Measurements from ENCODE around the gene CHCHD3.
"Not testable (repeated sequence)": the region's sequence is repeated elsewhere in the genome, so short reads cannot be mapped to it uniquely, and the experiment has no call there.

The CHCHD3 gene

DNA sequence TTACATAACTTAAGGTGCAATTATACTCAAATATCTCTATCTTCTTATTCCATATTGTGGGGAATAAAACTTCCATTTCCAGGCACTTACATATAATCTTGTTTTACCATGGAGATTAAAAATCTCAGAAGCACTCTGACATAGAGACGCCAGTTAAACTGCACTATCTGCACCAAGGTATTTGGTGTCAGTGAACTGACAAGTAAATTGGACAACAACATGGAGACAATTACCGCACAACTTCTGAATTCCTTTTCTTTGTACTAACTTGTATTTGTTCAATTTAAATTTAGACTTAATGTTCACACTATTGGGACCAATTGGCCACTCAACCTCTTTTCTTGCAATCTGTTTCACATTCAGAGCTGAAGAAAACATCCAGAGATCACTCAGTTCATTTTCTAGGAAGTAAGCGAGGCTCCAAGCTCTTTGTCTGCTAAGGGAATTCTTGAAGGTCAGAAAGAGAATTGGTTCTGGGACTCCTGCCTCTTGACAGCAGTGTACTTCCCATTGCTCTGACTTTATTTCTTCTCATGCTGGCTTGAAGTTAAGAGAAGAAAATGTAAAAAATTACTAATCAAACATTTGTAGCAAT lies 184.7 kb downstream of the CHCHD3 start:
- DNase-seq, result no peak

DNA sequence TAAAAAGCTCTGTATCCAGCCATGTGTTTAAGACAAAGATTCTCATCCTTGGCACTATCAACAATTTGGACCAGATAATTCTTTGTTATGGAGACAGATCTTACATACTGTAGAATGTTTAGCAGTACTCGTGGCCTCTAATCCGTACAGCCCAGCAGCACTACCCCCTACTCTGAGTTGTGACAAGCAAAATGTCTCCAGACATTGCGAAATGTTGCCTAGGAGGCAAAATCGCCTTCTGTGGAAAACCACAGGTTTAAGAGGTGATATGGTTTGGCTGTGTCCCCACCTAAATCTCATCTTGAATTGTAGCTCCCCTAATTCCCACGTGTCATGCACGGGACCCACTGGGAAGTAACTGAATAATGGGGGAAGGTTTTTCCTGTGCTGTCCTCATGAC lies 186.7 kb downstream of the CHCHD3 start:
- no peak for DNase-seq

DNA sequence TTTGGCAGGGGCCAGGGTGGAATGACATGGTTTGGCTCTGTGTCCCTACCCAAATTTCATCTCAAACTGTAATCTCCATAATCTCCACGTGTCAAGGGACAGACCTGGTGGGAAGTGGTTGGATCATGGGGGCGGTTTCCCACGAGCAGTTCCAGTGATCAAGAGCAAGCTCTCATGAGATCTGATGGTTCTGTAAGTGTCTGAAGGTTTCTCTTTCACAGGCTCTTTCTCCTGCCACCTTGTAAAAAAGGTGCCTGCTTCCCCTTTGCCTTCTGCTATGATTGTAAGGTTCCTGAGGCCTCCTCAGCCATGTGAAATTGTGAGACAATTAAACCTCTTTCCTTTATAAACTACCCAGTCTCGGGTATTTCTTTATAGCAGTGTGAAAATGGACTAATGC lies 188.3 kb downstream of the CHCHD3 start:
- no peak for DNase-seq

DNA sequence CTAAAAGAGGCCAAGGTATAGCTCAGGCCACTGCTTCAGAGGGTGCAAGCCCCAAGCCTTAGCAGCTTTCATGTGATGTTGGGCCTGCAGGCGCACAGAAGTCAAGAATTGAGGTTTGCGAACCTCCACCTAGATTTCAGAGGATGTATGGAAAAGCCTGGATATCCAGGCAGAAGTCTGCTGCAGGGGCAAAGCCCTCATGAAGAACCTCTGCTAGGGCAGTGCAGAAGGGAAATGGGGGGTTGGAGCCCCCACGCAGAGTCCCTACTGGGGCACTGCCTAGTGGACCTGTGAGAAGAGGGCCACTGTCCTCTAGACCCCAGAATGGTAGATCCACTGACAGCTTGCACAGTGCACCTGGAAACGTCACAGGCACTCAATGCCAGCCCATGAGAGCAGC lies 189.1 kb downstream of the CHCHD3 start:
- DNase-seq, result not testable (repeated sequence)

DNA sequence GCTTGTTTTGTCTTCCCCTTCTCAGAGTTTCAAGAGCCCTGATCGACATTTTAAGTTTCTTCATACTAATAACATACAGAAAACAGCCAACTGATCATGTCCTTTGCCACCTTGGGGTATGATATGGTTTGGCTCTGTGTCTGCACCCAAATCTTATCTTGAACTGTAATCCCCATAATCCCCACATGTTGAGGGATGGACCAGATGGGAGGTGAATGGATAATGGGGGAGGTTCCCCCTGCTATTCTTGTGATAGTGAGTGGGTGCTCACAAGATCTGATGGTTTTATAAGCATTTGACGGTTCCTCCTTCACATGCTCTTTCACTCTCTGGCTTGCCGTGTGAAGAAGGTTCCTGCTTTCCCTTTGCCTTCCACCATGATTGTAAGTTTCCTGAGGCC lies 190.3 kb downstream of the CHCHD3 start:
- DNase-seq, result no peak

DNA sequence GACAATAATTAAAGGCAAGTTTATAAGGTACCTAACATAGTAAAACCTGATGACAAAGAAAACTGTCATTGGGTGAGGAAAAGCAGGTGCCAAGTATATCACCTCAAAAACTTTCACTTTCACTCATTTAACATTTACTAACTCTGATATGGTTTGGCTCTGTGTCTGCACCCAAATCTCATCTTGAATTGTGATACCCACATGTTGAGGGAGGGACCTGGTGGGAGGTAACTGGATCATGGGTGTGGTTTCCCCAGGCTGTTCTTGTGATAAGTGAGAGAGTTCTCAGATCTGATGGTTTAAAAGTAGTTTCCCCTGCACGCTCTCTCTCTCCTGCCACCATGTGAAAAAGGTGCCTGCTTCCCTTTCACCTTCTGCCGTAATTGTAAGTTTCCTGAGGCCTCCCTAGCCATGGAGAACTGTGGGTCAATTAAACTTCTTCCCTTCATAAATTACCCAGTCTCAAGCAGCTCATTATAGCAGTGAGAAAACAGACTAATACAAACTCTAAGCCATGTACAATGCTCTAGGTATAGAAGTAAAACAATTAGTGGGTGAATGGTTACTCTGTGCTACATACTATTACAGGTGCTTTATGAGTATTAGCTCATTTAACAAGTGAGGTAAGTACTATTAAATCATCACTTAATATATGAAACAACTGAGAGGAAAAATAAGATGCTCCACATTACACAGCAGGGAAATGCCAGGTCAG lies 199.0 kb downstream of the CHCHD3 start:
- no peak for DNase-seq

DNA sequence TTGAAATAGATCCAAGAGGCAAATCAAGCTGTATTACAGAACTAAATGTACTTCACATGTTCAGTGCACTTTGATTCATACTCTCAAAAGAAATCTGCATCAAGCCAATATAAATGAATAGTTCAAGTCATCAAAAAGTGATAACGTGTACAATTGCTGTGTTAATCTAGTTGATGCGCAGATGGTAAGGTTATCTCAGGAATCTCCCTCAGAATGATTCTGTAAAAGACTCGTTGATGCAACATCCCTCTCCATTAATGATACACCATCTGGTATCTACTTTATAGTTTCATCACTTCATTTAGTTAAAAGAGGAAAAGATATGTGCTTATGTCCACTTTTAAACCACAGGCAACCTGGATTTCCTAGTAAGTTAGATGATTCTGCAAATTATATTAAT lies 200.6 kb downstream of the CHCHD3 start:
- DNase-seq, result no peak

DNA sequence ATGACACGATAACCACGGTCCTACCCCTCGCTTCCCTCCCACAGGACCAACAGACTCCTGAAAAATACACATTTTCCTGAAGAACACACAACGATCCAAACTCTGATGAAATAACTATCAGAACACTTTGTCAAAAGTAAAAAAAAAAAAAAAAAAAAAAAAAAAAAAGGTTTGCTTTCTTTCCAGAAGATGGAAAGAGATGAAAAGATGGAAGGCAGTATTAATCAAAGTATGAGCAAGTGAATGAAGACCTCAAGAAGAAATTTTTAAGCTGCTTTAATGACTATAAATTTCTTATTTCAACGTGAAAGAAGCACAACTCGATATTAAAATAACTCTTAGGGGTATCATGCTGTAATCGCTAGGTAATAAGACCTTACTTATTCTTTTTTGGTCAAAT lies 202.3 kb downstream of the CHCHD3 start:
- no peak for DNase-seq

DNA sequence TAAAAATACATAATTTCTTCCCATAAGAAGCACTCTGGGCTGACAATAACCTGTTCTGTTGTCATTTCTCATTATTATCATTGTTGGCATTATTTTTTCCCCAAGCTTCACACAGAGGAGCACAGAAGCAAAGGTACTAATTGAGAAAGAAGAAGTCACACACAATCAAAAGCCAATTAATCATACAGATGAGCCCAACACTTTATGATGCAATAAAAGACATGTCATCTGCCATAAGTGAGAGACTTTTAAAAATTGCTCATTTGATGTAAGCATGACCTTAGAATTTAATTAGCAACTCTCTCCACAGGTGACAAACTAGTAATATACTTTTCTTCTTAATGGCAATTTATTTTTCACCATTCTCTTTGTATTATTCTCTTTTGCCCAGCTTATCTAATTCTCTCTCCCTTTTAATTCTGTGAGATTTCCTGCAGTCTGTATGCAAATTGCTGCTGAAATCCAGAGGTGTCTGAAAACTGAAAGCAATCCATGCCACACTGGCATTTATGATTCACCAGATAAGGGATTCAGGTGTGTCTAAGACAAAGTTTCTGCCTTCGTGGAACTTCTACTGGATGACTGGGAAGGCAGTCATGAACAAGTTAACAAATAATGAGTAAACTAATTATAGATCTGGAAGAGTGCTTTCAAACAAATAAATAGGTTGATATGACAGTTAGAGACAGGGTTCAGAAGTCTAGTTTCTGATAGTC lies 203.5 kb downstream of the CHCHD3 start:
- peak in 1 of 3 experiments; percentile 55 for DNase-seq

DNA sequence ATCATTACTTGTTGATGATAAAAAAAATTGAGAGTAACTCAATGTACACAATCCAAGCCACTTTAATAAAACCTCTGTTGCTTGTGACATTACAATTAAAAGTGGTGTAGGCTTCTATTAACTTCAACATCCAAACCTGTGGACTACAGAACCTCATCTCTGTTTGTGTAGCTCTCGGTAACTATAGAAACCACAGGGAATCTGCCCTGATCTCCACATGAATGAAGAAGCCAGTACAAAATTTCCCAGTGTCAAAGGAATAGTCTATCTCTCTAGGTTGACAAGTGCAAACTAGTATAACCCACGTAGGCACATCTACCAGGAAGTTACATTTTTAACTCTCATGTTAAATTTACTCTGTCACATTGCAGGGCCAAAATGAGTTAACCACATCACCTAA lies 204.3 kb downstream of the CHCHD3 start:
- peak in 2 of 3 experiments; percentile 17 to 67 for DNase-seq

DNA sequence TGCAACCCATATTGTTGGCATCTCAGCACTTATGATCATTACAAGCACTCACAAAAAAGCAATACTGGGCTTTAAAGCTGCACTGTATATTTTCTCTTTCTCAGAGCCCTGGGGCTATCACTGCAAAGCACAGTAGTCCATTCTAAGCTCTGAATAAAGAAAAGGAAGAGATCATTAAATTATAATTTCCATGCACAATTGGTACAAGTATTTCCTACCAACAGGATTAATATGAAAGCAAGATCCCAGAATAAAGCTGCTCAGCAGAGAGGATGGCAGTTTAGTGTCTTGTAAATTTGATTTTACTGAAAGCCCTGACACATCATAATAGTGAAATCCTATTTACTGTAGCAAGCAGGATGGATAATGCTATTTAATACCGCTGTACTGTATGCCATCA lies 205.3 kb downstream of the CHCHD3 start:
- DNase-seq, result peak in 1 of 3 experiments; percentile 57

DNA sequence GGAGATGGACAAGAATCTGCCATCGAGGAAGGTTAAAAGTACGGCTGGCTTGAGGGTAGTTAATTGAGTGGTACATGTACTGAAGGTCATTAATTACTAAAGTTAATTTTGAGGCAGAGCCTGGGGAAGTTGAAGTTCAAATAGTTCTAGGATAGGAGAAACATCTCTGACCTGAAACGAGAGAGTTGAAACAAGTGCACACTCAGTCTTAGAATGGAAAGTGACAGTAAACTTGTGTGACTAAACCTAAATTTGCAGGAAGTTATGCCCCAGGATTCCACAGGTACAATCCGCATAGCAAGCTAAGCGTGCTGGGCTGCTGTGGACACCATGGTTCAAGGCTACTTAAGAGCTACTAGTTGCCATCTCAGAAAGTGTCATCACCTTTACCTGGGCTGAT lies 209.9 kb downstream of the CHCHD3 start:
- DNase-seq, result no peak

DNA sequence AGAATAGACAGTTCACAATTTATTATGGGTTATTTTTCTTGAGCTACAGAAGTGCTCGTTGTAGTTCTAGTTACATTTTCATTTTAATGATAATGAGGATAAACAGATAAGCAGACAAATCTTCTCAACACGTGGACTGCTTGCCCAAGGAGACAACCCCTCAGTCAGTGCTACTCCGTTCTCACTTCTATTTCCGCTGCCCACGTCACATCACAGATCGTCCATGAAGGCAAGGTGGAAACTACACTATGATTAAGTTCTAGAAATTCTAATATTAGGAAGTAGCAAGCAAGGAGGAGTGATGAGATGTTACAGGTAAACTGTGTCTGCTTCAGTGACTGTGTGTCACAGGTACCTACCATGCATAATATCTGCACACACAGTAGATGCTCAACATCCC lies 210.5 kb downstream of the CHCHD3 start:
- no peak for DNase-seq

DNA sequence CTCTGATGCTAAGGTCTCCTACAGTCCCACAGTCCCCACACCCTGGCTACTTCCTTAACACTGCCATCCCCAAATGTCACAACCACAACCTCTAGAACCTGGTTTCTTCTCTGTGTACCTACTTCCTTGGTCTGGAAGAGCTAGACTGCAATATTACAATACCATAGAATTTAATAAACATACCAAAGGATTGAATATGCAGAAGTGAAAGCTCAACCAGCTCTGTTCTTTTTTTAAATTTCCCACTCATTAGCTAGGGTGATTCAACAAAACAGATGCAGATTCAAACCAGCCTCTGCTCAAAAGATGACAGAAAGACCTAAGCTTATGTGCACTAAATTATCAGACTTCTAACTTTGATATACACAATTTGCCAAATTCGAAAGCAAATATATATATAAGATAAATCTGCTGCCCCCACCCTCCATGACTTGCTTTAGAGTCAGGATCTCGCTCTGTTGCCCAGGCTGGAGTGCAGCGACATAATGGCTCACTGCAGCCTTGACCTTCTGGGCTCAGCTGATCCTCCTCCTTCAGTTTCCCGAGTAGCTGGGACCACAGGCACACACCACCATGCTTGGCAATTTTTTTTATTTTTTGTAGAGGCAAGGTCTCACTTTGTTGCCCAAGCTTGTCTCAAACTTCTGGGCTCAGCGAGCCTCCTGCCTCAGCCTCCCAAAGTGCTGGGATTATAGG lies 212.6 kb downstream of the CHCHD3 start:
- no peak for DNase-seq

DNA sequence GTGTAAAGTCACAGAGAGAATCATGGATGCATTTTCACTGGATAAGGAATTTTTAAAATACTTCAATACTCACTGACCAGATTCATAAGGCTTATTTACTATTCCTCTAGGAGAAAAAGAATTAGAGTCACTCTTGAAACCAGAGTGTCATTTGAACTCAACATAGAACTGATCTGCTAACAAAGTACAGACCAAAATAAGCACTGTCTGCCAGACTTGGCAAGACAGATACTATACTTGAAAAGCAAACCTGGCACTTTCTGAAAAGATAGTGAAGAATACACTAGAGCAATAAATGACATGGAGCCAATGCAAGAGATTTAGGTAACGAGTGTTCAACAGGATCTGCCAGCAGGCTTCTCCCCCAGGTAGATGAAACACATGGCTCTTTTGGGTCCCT lies 215.3 kb downstream of the CHCHD3 start:
- no peak for DNase-seq

DNA sequence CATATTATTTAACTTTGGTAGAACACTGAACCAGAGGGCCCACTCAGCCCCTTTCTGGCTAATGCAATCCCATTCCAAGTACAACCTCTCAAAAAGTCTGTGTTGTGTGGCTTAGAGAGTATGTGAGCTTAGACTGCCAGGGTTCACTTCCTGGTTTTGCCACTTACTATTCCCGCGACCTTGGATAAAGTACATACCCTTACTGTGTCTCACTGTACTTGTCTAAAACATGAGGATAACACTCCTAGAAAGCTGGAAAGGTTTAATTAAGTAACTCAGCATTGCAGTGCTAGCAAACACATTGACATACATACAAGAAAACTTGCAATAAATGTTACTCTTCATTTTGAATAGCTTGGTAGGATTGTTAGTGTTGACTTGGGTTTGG lies 215.8 kb downstream of the CHCHD3 start:
- no peak for DNase-seq

DNA sequence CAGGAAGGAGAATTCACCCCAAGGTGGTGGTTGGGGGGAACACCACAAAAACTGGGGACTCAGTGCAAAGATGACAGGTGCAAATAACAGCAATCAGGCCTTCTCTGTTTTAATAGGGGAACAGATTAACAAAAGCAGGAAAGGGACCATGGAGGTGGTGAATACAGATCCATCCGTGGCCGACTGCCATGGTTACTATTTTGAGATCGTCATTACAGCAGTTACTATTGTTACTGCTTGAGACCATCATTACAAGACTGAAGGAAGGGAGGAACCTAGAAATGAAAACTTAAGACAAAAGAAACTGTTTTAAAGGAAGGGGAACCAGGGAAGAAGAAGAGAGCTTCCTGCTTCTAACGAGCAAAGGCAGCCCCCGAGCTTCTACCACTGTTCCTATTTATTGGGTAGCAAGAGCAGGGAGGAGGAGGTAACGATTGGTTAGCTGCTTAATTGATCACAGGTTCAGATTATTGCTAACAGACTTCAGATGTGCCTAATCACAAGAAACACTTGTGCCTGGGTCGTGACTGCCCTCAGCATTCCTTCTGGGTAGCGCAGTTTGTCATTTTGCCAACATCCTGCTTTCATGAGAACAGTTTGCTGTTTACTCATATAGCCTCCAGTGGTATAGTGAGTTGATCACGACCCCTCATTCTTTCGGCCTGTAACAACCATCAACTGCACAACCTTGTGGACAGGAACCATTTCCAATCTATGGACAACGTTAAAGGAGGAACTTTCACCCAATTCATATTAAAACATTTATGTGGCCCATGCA lies 216.3 kb downstream of the CHCHD3 start:
- DNase-seq, result no peak

DNA sequence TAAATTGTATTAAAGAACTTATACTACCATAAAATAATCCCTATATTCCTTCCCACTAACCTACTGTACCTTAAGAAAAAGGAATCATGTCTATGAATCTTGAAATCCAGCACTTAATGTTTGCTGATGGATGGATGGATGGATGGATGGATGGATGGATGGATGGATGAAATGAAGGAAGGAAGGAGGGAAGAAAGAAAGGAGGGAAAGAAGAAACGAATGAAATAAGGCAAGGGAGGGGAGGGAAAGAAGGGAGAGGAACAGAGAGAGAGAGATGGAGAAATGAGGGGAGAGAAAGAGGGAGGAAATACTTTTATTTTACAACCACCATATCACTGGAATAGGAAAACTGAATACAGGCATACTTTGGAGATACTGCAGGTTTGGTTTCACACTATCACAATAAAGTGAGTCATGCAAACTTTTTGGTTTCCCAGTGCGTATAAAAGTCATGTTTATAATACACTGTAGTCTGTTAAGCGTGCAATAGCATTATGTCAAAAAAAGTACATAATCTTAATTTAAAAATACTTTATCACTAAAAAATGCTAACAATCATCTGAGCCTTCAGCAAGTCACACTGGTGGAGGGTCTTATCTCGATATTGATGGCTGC lies 219.8 kb downstream of the CHCHD3 start:
- no peak for DNase-seq

DNA sequence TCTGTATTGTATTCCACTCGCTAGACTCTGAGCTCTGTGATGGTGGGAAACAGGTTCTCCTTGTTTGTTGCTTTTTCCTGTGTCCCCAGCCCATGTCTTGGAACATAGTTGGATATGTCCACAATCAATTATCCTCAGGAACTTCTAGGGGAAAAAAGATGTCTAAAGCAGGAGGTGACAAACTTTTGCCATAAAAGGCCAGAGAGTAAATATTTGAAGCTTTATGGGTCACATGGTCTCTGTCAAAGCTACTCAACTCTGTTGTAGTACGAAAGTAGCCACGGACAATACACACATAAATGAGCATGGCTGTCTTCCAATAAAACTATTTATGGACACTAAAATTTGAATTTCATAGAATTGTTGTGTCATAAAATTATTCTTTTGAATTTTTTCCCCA lies 220.5 kb downstream of the CHCHD3 start:
- DNase-seq, result no peak

DNA sequence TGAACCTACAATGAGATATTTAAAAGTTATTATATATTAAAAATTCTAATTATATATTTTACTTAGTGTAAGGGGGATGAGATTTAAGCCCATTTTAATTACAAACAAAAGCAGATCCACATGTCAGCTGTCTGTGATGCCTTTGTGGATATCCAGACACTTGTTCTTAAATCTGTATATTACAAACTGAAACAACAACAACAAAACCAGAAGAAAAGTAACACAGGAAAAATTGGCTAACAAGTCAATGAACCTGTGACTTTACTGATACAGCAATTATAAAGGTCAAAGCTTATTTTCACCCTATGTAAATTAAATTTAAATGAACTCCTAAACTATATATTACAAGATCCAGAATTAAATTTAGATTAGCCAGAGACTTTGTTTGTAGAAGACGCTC lies 222.7 kb downstream of the CHCHD3 start:
- DNase-seq, result no peak

DNA sequence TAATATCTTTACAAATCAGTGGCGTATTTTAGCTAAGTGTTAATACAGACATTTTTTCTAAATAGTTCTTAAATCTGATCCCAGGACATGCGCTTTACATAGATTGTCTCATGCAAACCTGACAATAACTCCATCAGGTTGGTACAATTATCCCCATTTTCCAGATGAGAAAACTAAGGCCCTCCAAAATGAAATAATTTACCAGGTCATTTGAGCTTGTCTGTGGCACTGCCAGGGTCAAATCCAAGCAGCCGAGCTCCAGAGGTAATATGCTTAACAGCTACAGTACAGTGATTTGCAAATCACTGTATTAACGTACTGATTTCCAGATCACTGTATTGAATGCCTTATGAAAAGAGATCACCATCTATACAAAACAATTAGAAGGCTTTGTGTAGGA lies 223.1 kb downstream of the CHCHD3 start:
- no peak for DNase-seq

DNA sequence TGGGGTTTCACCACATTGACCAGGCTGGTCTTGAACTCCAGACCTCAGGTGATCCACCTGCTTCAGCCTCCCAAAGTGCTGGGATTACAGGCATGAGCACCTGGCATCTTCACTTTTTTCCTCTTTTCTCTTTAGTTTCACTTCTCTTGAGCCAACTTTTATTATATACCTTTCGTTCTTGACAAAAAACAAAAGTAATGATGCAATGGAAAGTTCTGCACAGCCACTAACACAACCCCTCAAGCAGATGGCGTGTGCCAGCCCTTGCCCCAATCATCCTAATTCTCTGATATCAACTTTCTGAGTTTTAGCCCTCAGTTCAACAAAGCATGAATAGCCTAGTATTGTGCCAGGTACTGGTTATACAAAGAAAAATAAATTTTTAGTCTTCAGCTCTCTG lies 223.6 kb downstream of the CHCHD3 start:
- DNase-seq, result no peak

DNA sequence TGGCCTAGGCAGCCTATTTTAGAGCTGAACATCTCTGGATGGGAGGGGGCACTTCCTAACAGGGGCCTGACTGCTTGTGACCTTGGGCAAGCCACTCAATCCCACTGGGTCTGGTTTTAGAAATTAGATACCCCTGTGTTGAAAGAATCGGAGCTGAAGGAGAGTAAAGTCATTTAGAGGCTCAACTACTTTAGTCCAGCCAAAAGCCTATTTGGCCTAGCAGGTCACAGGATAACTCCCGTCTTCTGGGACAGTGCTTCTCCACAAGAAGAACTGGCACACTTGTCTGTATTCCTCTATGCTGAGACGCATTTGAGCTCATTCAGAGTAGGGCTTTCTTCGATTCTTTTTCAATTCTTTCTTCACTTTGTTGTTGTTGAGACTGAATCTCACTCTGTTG lies 224.2 kb downstream of the CHCHD3 start:
- DNase-seq, result no peak

All from NCI-H1417 (cell line).